Esophagus (tissue), 2 donors: ENCODE measurements around the gene GPRASP2. TPM values are rescaled to one million over a fixed set of nuclear protein-coding genes. Genes with fewer than 3 reads are reported as not detected.
"Not testable (repeated sequence)": the region's sequence is repeated elsewhere in the genome, so short reads cannot be mapped to it uniquely, and the experiment has no call there.

Source experiments
- H3K27ac ChIP-seq, 2 donors: one replicate each; pipeline ENCODE4 v1.5.1; 2013; ENCODE audit warnings: low read depth in 2 of 2, mild to moderate bottlenecking in 2 of 2, inconsistent platforms in 1 of 2, low read length in 1 of 2, moderate library complexity in 1 of 2
- H3K27me3 ChIP-seq, 2 donors: one replicate each; pipeline ENCODE4 v1.6.1; 2013; ENCODE audit warnings: low read length in 2 of 2, control low read depth in 1 of 2, mild to moderate bottlenecking in 1 of 2; ENCODE audit not compliant: insufficient read depth in 2 of 2, control insufficient read depth in 1 of 2
- H3K36me3 ChIP-seq, 2 donors: one replicate each; pipeline ENCODE4 v1.6.1; 2013; ENCODE audit warnings: low read length in 1 of 2; ENCODE audit not compliant: control insufficient read depth in 2 of 2, insufficient read depth in 2 of 2
- H3K4me1 ChIP-seq, 2 donors: one replicate each; pipeline ENCODE4 v1.6.1; 2013; ENCODE audit warnings: low read length in 1 of 2; ENCODE audit not compliant: control insufficient read depth in 2 of 2, insufficient read depth in 2 of 2
- H3K4me3 ChIP-seq, 2 donors: one replicate each; pipeline ENCODE4 v1.5.1; 2013; ENCODE audit warnings: low read length in 2 of 2, mild to moderate bottlenecking in 2 of 2, low read depth in 1 of 2, moderate library complexity in 1 of 2
- H3K9me3 ChIP-seq, 2 donors: one replicate each; pipeline ENCODE4 v1.6.1; 2013; ENCODE audit warnings: mild to moderate bottlenecking in 2 of 2, low read depth in 1 of 2, low read length in 1 of 2, moderate library complexity in 1 of 2; ENCODE audit not compliant: control insufficient read depth in 2 of 2, insufficient read depth in 1 of 2
- WGBS, 2 donors: extraction: QIAGEN DNeasy Blood & Tissue Kit; methylation state at CpG; one replicate each; pipeline ENCODE4 v1.1.7; 2013; 5-methylcytosine and 5-hydroxymethylcytosine counted together
- polyA plus RNA-seq, 2 donors: library from polyadenylated mRNA; stranded (reverse); fragments of 200-250 nt; gene quantifications; one replicate each; pipeline ENCODE4 v1.2.3, GENCODE V29; 2013
- donor health status: healthy with polysubstance abuse.
- donor health status: Bipolar disorder and iron deficiency.

Gene GPRASP2
- 1 to 10 TPM; 1.5 to 3.0 TPM for polyA plus RNA-seq

DNA sequence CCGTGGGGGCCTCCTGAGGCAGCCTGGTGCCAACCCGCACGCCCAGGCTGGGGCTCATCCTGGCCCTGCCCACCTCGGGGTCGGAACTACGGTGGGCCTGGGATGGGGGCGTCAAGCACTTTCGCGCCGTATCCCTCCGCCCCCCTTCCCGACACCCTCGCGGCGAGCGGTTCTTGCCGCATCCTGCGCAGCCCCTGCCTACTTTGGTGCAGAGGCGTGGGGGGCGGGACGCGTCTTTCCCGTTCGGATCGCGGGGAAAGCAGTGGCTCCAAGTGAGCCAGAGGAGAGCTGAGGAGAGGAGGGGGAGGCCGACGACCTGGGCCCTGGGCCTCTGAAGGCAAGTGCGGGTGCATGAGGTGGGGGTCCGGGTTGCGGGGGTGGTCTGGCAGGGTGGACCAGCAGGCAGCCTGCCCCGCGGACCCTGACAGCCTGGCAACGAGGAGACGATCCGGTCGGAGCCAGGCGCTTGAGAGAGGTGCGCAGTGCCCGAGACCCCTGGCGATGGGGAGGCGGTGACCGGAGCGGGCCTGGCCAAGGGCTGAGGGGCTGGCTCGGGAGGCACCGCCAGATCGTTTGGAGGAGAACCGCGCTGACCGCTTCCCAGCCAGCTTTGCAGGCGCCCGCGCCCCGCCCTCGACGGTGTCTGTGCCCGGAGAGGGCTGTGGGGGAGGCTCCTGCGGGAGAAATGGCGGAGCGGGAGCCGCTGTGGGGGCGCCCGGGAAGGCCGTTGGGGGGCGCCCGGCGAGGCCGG, at the start of gene GPRASP2:
Gene GPRASP2 (plus strand): TSS at position 233 of the 751 bp plus-strand sequence. CDS start 2,422 bp downstream, outside the sequence.
- H3K4me1 ChIP-seq = peaks cover 0 to 2% of the 10 kb centered on the region in 2 donors
- H3K4me3 ChIP-seq = peak within 1 kb of the TSS; percentile 54 to 62
- H3K36me3 ChIP-seq = no peaks in the 10 kb centered on the region
- H3K9me3 ChIP-seq = no peaks in the 10 kb centered on the region
- 1 to 27% methylated on average over 56 to 68 of the region's 68 CpGs for WGBS, 2 donors
- H3K27ac ChIP-seq = peak within 1 kb of the TSS; percentile 67 to 69
- H3K27me3 ChIP-seq = no peaks in the 10 kb centered on the region

DNA sequence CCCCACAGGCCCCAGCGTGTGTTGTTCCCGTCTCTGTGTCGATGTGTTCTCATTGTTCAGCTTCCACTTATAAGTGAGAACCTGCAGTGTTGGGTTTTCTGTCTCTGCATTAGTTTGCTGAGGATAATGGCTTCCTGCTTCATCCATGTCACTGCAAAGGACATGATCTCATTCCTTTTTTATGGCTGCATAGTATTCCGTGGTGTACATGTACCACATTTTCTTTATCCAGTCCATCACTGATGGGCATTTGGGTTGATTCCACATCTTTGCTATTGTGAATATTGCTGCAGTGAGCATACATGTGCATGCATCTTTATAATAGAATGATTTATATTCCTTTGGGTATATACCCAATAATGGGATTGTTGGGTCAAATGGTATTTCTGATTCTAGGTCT, 48.4 kb upstream of the GPRASP2 start:
- 92 to 99% methylated on average over 4 of the region's 4 CpGs for WGBS, 2 donors
- not testable (repeated sequence) for H3K9me3 ChIP-seq, H3K27me3 ChIP-seq

DNA sequence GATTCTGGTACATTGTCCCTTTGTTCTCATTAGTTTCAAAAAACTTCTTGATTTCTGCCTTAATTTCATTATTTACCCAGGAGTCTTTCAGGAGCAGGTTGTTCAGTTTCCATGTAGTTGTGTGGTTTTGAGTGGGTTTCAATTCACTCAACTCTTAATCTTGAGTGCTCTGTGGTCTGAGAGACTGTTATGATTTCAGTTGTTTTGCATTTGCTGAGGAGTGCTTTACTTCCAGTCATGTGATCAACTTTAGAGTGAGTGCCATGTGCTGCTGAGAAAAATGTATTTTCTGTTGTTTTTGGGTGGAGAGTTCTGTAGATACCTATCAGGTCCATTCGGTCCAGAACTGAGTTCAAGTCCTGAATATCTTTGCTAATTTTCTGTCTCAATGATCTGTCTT, 45.2 kb upstream of the GPRASP2 start:
- WGBS, 2 donors = 80 to 97% methylated on average over 1 of the region's 1 CpG
- H3K27me3 ChIP-seq, H3K4me3 ChIP-seq, H3K27ac ChIP-seq, H3K36me3 ChIP-seq, H3K4me1 ChIP-seq, H3K9me3 ChIP-seq: not testable (repeated sequence)

More for the DNA sequence above, 48.4 kb upstream of the GPRASP2 start:
- not testable (repeated sequence) for H3K4me3 ChIP-seq, H3K4me1 ChIP-seq, H3K27ac ChIP-seq, H3K36me3 ChIP-seq

DNA sequence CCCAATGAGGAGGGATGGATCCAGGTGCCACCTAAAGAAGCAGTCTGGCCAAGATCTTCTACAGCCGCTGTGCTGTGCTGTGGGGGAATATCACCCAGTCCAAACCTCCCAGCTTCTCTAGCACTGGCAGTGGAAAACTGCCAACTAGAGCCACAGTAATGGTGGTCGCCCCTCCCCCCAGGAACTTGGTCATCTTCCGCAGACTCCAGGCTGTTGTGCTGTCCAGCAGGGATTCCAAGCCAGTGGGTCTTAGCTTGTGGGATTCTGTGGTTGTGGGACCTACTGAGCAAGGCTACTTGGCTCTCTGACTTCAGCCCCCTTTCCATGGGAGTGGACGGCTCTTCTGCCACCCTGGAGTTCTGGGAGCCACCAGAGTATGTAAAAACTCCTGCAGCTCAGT, 42.7 kb upstream of the GPRASP2 start:
- no peak overlapping the region for H3K4me3 ChIP-seq
- H3K27me3 ChIP-seq = no peaks in the 10 kb centered on the region
- 75 to 91% methylated on average over 4 of the region's 4 CpGs for WGBS, 2 donors
- H3K36me3 ChIP-seq = no peaks in the 10 kb centered on the region
- no peak overlapping the region for H3K27ac ChIP-seq
- H3K9me3 ChIP-seq = no peaks in the 10 kb centered on the region
- H3K4me1 ChIP-seq = no peaks in the 10 kb centered on the region

DNA sequence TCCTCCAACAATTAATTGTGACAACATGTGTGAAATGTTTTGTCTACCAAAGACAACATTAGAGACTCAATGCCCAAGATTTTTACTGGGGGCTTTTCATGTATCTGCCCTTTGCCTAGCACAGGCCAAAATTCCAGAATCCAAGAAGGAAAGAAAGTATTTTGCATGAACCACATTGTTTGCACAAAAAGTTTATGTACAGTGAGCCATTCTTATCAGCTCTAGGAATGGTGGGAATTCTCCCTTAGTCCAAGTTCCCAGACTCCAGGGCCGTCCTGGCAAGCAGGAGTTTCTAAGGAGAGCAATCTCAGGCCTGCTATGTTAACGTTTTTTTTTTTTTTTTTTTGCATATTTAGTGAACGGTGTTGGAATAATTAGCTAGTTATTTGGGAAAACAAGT, 39.4 kb upstream of the GPRASP2 start:
- H3K36me3 ChIP-seq = no peaks in the 10 kb centered on the region
- no peaks in the 10 kb centered on the region for H3K4me1 ChIP-seq
- H3K27ac ChIP-seq = no peak overlapping the region
- no peak overlapping the region for H3K4me3 ChIP-seq
- H3K27me3 ChIP-seq = no peaks in the 10 kb centered on the region
- WGBS, 2 donors = 42 to 48% methylated on average over 3 of the region's 3 CpGs
- no peaks in the 10 kb centered on the region for H3K9me3 ChIP-seq

DNA sequence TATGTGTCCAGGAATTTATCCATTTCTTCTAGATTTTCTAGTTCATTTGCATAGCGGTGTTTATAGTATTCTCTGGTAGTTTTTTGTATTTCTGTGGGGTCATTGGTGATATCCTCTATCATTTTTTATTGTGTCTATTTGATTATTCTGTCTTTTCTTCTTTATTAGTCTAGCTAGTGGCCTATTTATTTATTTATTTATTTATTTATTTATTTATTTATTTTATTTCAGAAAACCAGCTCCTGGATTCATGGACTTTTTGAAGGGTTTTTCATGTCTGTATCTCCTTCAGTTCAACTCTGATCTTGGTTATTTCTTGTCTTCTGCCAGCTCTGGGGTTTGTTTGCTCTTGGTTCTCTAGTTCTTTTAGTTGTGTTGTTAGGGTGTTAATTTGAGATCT, 34.8 kb upstream of the GPRASP2 start:
- not testable (repeated sequence) for H3K9me3 ChIP-seq, H3K36me3 ChIP-seq, H3K4me1 ChIP-seq, H3K27me3 ChIP-seq, H3K27ac ChIP-seq, H3K4me3 ChIP-seq
- 64 to 96% methylated on average over 1 of the region's 1 CpG for WGBS, 2 donors

DNA sequence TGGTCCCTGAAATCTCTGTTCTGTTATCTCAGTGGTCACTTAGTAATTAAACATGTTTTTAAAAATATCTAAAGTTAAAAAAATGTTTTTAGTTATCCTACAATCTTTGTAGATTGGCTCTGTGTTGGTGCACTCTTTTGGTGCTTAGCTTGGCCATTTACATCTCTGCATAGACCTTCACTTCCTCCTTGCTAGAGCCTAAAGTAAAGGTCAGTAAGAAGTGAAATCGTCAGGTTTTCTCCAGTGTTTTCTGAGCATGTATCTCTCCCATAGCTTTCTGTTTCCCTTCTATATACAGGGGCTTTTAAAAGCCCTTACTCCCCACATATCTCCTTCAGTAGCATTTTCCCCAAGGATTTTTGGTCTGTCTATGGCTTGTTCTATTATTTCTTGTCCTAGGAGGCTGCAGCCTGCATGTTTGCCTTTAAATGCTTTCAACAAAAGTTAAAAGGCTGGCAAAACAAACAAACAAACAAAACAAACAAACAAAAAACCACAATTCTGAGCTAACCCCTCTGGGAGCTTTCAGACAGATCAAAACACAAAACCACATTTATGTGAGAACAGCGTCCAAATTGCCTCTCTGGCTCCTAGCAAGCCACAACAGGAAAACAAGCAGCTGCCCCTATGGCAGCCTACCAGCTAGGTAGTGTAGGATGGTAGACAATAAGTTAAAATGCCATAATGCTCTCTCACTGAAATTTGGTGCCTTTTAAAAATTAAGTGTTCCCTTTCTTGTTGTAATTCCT, 27.3 kb upstream of the GPRASP2 start:
- H3K4me3 ChIP-seq = no peak overlapping the region
- no peaks in the 10 kb centered on the region for H3K9me3 ChIP-seq
- no peaks in the 10 kb centered on the region for H3K4me1 ChIP-seq
- WGBS, 2 donors = 38% methylated on average over 2 of the region's 2 CpGs
- no peaks in the 10 kb centered on the region for H3K27me3 ChIP-seq
- no peaks in the 10 kb centered on the region for H3K36me3 ChIP-seq
- no peak overlapping the region for H3K27ac ChIP-seq

DNA sequence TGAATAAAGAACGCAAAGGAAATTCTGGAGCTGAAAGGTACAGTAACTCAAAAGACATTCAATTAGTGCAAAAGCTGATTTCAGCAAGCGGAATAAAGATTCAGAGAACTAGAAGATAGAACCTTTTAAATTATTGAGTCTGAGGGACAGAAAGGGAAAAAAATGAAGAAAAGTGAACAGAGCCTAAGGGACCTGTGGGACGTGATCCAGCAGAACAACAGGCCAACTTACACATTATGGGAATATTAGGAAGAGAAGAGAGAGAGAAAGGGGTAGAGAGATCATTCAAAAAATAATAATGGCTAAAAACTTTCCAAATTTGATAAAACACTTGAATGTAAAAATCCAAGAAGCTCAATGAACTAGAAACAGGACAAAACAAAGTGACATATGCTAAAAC, 17.5 kb upstream of the GPRASP2 start:
- WGBS, 2 donors = 86 to 96% methylated on average over 3 of the region's 3 CpGs
- Histone ChIP-seq H3K4me1 (no peaks in the 10 kb centered on the region), H3K27ac (no peak overlapping the region), H3K4me3 (no peak overlapping the region), H3K9me3 (peaks cover 0 to 2% of the 10 kb centered on the region in 2 donors), H3K27me3 (no peaks in the 10 kb centered on the region), H3K36me3 (no peaks in the 10 kb centered on the region)

DNA sequence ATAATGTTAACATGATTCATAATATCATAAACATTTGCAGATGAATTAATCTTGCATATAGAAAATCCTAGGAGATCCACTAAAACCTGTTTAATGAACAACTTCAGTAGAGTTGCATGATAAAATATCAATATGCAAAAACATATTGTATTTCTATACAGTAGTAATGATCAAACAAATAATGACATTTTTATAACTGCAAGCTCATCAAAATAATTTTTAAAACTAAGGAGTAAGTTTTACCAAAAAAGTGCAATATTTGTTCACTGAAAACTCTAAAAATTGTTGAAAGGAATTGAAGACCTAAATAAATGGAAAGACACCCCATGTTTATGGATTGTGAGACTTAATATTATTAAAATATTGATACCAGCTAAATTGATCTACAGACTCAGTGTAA, 15.9 kb upstream of the GPRASP2 start:
- Histone ChIP-seq H3K36me3 (no peaks in the 10 kb centered on the region), H3K9me3 (peaks cover 0 to 1% of the 10 kb centered on the region in 2 donors), H3K27me3 (no peaks in the 10 kb centered on the region), H3K4me3 (no peak overlapping the region), H3K4me1 (no peaks in the 10 kb centered on the region), H3K27ac (no peak overlapping the region)

DNA sequence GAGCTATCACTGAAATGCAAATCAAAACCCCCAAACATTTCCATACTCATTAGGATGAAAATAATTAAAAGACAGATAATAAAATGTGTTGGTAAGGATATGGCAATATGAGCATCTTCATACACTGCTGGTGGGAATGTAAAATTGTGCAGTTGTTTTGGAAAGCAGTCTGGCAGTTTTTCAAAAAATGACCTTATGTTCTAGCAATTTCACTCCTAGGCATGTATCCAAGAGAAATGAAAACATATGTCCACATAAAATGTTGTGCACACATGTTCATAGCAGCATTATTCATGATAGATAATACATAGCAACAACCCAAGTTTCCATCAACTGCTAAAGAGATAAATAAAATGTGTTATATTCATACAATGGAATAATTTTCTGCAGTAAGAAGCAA, 14.8 kb upstream of the GPRASP2 start:
- H3K27ac ChIP-seq = no peak overlapping the region
- H3K4me3 ChIP-seq = no peak overlapping the region
- no peaks in the 10 kb centered on the region for H3K4me1 ChIP-seq
- H3K27me3 ChIP-seq = no peaks in the 10 kb centered on the region
- no peaks in the 10 kb centered on the region for H3K36me3 ChIP-seq
- no peaks in the 10 kb centered on the region for H3K9me3 ChIP-seq
